Testis (tissue), 2 donors: Measurements from ENCODE around the gene UGT1A9.

ENCODE experiments used
- POLR2A ChIP-seq: fragments of 450-650 bp; IDR thresholded peaks from one replicate; pipeline ENCODE4 v1.6.1; 2017; ENCODE audit warnings: antibody characterized with exemption, mild to moderate bottlenecking, moderate library complexity
- TF ChIP-seq, protein P1 (sequence below), 3 experiments: fragments of 450-650 bp in 2 of 3; fragments of 200-600 bp in 1 of 3; sonication (generic) in 1 of 3; IDR thresholded peaks; one replicate each; pipeline ENCODE4 v1.5.1; 2016 to 2019; ENCODE audit warnings: antibody characterized with exemption in 3 of 3, mild to moderate bottlenecking in 2 of 3, moderate library complexity in 1 of 3

- TF ChIP-seq, protein P1, sequence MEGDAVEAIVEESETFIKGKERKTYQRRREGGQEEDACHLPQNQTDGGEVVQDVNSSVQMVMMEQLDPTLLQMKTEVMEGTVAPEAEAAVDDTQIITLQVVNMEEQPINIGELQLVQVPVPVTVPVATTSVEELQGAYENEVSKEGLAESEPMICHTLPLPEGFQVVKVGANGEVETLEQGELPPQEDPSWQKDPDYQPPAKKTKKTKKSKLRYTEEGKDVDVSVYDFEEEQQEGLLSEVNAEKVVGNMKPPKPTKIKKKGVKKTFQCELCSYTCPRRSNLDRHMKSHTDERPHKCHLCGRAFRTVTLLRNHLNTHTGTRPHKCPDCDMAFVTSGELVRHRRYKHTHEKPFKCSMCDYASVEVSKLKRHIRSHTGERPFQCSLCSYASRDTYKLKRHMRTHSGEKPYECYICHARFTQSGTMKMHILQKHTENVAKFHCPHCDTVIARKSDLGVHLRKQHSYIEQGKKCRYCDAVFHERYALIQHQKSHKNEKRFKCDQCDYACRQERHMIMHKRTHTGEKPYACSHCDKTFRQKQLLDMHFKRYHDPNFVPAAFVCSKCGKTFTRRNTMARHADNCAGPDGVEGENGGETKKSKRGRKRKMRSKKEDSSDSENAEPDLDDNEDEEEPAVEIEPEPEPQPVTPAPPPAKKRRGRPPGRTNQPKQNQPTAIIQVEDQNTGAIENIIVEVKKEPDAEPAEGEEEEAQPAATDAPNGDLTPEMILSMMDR (IDR thresholded peaks at IDR 0.05), result no peak
- no peak for TF ChIP-seq POLR2A
These were observed 147.2 kb downstream of the UGT1A9 start for GRCh38 chr2:233818639-233819621.
